GM19025 (cell line): Measurements from ENCODE around the gene LONP2.
A peak's percentile ranks its signal among the peaks of the same experiment; 100 is the strongest.
"Not testable (repeated sequence)": the region's sequence is repeated elsewhere in the genome, so short reads cannot be mapped to it uniquely, and the experiment has no call there.

Source experiments
- ATAC-seq: cut with Tn5 transposase; IDR thresholded peaks from one replicate; pipeline ENCODE4 v1.9.1; 2021; ENCODE audit warnings: mild to moderate bottlenecking, low read depth, moderate library complexity; ENCODE audit not compliant: unreplicated experiment

LONP2 gene

DNA sequence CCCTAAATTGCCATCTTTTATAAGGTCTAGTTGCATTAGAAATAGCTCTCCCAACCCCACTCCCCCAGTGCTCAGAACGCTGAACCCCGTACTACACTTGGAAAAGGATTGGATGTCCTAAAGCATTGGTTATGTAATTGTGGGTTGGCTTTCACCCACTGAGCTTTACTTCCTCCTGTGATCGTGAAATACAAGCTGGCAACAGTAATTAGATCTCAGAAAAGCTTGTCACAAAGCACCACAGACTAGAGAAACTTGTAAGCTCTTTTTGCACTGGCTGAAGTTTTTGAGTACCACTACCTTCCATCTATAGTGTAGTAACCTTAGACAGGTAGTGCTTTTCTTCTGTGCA lies 86.7 kb downstream of the LONP2 start:
- no peak for ATAC-seq

DNA sequence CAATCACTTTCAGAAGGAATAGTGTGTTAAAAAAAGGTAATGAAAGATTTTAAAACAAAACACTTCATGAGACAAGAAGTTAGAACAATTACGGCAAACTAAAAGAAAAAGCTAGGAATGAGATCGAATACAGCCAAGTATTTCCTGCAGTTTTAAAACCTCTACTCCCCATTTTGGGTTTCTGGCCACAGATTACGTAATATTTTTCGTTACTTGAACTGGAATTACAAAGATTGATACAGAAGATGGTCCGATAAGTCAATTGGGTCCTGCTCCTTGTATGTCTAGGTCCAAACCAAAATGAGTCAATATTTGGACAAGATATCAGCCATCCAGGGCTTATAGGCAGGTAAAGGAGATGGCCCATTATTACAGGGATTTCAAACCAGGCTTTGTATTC lies 88.9 kb downstream of the LONP2 start:
- no peak for ATAC-seq

DNA sequence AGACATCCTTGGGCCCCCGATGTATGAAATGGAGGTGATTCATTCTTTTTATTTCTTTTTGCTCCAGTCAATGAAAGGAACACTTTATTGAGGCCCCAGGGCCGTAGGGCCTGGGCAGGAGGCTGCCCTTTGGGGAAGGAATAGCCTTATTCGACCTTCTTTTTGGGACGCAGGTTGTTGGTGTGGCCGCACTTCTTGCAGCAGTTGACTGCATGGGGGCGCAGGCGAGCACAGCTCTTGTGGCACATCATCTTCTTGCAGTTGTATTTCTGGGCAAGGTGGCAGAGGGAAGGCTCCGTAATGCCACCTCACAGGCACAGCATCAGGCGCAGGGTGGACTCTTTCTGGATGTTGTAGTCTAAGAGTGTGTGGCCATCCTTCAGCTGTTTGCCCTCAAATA lies 90.2 kb downstream of the LONP2 start:
- no peak for ATAC-seq

DNA sequence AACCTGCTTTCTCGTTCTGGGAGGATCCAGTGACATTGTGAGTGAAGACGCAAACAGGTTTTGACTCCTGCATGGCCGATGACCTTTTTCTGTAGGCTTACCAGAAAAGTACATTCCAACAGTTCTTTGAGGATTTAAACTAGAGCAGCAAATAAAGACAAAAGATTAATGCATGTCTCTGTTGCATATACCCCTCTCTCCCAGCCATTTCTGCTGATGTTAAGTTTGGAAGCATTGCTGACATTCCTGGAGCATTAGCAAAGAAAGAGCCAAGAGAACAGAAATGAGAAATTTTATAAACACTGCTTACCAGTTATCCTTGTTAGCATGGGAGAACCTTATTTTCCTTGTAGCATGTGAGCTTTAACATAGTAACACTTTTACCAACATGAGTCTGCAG lies 91.9 kb downstream of the LONP2 start:
- no peak for ATAC-seq

DNA sequence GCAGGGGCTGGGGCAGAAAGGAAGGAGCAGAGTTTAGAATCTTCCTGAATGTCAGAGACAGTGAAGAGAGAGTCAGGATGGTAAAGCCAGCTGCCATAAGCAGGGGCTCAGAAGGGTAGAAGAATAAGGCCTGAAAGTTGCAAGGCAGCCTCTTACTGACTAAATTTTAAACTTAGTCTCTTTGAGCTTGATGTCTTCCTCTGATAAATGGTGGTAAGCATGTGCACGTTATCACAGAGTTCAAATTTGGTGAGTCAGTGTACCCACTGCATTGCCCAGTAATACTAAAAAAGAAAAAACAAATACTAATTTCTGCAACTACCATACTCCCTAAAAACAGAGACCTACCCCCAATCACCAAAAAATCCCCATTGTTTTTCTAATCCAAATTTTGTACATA lies 96.0 kb downstream of the LONP2 start:
- ATAC-seq, result no peak

DNA sequence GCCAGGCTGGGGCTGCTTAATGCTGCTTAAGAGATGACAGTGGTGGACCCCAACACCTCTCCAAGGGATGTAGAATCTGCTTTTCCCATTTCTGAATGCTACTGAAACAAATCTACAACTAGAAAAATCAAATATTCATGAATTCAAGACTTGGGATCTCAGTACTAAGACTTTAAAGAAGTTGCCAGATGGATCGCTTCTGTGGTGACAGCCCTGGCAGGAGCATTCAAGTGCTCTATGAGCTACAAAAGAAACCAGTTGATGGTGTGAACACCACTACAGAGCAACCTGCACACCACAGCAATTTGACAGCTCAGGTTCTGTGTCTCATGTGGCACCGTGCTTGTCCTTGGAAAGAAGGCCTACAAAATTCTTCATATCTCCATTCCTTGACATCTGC lies 98.5 kb downstream of the LONP2 start:
- ATAC-seq, result no peak

DNA sequence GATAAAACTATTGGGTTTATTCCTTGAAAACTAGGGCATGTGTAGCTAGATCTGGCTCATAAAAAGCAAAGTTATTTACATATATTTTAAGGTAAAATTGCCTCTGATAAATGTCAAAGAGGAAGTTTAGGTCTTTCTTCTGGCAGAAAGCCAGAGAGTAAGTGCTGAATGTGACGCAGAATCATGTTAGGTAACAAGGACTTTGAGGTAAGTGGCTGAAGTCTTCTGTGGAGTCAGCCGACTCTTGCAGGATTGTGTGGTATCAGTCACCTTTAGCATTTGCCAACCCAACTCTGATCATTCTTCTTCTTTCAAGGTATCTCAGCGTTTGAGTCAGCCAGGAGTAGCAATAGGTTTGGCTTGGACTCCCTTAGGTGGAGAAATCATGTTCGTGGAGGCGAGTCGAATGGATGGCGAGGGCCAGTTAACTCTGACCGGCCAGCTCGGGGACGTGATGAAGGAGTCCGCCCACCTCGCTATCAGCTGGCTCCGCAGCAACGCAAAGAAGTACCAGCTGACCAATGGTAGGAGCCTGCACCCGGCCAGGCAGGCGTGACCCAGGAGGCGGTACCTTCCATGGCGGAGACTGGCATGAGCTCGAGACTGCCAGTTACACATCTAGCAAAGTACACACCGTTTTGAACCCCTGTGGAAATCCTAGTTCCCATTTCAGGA lies 103.2 kb downstream of the LONP2 start:
- ATAC-seq, result no peak

DNA sequence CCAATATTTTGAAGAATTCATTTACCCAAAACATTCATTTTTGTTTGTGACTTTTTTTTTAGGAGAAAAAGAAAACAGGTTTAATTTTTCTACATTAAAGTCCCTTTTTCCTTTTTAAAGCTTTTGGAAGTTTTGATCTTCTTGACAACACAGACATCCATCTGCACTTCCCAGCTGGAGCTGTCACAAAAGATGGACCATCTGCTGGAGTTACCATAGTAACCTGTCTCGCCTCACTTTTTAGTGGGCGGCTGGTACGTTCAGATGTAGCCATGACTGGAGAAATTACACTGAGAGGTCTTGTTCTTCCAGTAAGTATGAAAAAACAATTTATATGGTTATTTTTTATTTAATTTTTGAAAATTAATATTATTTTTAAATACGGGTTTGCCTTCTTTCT lies 103.9 kb downstream of the LONP2 start:
- no peak for ATAC-seq

DNA sequence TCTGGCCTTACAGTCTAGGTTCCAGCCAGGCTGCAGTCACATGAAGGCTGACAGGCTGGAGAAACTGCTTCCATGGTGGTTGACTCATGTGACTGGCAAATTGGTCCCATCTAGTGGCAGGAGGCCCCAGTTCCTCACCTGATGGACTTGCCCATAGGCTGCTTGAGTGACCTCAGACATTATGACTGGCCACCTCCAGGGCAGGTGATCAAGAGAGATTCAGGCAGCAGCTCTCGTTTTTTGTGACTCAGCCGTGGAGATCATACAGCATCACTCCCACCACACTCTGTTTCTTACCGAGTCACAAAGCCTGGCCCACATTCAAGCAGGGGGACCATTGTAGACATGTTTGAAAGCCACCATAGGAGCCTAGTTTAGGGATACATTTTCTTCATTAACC lies 106.6 kb downstream of the LONP2 start:
- no peak for ATAC-seq

DNA sequence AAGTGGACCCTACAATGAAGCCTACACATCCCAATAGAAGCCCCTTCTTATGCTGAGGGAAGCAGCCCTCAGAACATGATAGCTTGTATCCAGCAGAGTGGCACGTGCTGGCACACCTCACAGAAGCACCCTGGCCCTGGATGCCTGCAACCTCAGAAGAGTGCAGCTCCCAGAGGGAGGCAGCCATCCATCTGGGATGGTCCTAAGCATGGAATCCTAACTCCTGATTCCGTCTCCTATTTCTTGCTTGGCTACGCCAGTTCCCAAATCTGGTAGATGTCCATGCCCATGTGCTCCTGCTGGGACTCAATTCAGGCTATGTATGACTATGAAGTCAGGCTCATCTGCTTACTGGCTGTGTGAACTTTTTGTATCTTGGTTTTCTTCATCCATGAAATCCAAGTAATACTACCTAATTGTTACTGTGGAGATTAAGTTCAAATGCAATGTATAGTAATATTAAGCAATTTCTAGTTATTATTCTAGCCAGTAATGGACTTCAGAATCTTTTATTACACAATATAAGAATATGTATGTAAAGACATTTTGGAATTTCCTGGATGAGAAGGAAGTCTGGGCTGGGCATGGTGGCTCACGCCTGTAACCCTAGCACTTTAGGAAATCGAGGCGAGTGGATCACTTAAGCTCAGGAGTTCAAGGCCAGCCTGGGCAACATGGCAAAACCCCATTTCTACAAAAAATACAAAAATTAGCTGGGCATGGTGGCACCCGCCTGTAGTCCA lies 108.7 kb downstream of the LONP2 start:
- no peak for ATAC-seq

DNA sequence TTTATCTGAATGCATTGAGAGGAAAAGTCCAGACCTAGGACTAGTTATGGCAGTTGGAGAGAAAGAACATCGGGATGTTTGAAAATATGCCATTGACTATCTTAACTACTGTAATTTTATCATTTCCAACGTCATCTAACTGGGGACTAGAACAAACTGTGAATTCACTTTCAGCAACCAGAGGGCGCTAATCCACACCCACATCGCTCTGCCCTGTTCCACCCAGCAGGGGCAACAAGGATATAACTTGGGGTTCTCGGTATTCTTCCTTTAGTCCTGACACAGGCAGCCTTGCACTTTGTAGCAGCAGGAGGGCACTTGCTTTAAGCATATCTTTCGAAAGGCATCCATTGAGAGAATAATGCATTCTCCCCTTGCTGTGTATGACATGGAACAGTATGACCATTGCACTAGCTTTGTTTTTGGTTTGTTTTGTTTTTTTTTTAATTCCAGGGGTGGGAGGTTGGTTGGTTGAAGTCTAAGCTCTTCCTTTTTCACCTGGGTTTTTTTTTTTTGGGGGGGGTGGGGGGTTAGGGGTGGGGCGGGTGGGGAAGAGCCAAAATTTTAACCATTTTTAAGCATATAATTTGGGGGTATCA lies 109.6 kb downstream of the LONP2 start:
- peak; percentile 52 for ATAC-seq

DNA sequence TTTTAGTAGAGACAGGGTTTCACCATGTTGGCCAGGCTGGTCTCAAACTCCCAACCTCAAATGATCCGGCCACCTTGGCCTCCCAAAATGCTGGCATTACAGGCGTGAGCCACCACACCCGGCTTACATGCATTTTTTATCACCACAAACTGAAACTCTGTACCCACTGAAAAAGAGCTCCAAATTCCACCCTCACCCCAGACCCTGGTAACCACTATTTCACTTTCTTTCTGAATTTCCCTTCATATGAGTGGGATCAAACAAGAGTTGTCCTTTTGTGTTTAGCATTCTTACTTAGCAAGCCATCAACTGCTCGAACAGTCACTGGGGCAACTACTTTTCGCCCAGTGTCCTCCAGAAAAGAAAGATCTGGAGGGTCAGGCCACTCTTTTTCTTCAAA lies 110.3 kb downstream of the LONP2 start:
- ATAC-seq, result not testable (repeated sequence)

DNA sequence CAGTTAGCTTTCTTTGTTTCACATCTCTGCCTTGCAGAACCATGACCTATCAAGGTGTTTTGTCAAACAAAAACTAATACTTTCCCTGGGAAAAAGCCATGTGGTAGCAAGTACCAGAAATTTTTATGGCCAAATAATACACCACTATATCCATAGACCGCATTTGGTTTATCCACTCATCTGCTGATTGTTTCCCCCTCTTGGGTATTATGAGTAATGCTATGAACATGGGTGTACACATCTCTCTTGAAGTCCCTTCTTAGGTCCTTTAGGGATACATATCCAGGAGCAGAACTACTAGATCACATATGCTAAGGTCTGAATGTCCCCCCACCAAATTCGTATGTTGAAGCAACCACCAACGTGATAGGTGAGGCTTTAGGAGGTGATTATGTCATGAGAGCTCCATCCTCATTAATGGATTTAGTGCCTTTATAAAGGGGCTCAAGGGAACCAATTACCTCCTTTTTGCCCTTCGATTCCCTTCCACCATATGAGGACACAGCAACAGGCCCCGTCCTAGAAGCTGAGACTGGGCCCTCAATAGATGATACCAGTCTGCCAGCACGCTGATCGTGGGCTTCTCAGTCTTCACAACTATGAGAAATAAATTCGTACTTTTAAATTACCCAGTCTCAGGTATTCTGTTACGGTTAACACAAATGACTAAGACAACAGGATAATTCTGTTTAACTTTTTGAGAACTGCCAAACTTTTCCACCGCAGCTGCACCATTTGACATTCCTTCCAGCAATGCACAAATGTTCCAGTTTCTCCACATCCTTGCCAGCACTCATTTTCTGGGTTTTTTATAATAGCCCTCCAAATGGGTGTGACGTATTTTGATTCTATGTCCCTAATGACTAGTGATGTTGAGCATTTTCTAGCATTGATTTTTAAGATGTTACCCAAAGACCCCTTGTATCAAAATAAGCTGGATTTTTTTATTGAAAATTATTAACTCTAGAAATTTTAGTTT lies 111.1 kb downstream of the LONP2 start:
- ATAC-seq, result no peak

DNA sequence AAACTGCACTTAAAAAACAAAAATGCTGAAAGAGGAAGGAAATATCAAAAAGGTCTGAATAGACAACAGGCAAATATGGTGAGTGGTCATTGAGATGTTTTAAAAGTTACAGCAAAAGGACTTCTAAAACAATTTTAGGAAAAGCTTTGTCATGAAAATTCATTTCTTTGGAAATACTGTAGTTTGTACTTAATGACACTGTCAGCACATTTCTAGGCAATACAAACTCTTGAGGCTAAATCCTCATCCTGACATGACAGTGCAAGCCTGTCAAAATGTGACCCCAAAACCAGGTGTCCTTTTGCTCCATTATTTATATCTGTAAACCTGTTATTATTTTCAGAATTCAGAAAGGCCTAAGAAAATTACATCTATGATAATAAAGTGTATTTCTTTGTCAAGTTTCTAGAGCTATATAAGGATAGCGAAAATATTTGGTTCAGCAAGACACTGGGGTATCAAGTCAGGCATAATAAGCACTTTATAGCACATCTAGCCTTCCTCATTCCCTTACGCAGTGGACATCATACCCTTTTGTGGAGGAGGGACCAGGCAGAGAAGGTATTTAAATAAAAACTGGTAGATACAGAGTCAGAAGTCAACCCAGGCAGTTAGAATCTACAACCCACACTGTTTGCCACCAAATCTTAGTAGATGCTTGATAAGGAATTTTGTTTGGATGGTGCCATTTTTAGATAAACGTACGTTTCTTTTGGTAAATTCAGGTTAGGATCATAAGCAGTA lies 112.7 kb downstream of the LONP2 start:
- no peak for ATAC-seq

DNA sequence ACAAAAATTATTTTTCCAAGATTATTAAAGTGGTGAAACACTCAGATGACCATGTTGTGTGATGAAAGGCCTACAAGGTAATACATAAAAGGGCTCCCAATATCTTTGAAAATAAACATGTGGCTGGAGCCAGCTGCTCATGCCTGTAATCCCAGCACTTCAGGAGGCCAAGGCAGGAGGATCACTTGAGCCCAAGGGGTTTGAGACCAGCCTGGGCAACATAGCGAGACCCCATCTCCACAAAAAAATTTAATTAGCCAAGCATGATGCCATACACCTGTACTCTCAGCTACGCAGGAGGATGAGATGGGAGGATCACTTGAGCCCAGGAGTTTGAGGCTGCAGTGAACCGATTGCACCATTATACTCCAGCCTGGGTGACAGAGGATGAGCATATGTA lies 114.3 kb downstream of the LONP2 start:
- no peak for ATAC-seq

DNA sequence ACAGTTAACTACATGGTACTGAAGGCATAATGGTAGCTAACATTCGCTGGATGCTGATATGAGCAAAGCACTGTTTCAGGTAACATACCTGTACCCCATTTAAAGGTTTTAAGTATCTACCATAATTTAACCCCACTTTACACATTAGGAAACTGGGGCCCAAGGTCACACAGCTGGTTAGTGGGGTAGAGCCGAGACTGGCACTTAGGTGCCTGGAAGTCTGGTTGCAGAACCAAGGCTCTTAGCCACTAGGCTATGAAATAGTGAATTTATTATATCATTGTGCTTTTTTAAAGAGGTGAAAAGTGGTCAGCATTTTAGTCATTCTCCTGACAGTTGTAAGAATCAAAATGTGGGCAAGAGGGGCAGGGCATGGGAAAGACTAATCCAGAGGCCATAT lies 115.9 kb downstream of the LONP2 start:
- ATAC-seq, result no peak

DNA sequence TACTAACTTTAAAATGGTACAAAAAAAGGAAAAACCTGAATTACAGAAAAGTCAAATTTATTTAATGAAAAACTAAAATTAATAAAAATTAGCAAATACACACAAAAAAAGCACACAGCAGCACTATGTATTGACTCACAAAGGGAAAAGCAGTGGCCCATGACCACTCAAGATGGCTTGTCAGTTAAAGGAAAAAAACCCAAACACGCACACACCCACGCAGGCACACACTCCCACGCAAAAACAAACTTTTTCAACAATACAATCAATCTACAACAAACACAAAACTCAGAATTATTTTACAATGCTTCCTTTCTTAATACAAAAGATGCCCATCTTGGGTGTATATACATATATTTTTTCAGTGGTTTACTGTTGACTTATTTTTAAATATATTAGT lies 116.9 kb downstream of the LONP2 start:
- ATAC-seq, result no peak

DNA sequence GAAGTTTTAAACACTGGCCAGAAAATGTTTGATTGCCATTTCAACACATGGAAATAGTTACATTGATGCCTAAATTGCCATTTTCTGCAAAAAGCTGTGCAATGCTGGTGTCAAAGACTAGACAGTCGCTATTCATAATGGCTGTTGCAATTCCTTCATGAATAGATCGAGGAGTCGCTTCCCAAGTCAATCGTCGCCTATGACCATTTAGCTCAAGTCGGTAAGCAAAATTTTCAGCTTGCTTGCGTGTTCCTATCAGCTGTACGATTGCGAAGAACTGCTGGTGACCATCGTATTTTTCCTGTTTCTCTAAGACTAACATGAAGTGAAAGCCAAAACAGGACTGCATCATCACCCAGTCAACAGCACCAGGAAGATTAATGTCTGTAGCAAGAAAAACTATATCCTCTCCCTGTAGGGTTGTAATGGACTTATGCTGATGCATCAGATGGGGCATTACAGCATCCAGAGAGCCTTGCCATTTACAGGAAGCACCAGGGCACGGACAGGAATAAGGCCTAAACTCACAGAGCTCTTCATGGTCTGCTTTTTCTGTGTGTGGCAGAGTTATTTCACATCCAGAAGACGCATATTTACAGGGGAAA lies 117.5 kb downstream of the LONP2 start:
- ATAC-seq, result no peak

DNA sequence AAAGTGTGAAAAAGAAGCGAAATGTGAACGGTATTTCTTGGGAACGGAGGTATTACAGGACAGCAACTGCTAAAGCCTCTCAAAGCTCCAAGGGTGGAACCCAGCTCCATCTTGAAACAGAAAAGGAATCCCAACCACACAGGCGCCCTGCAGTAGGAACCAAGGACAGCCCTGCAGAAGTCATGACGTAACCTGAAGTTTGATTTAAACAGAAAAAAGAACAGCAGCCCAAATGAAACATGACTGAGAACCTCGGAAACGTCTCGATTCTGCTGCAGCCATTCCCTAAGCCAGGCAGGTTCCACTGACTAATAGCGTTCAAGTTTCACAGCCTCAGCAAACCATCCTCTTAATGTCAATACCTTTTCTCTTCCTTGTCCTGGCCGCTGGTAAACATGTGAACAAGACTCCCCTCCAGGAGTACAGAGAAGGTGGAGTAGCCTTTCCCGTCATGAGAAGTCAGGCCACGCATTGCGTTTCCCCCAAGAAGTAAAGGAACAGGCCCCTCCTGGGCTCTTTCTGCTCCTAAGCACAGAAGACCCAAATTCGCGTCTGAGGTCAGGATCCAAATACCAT lies 121.0 kb downstream of the LONP2 start:
- ATAC-seq, result no peak
